H9 (cell line): ENCODE results near the gene LRRC55. TPM values are rescaled to one million over a fixed set of nuclear protein-coding genes. Genes with fewer than 3 reads are reported as not detected.

Source experiments
- DNase-seq: peaks from one replicate; pipeline ENCODE4 v3.0.0-alpha.2; 2017
- H2AFZ ChIP-seq: one replicate; pipeline ENCODE4 v1.6.1; 2013; ENCODE audit warnings: mild to moderate bottlenecking, low read length, control low read depth, moderate library complexity
- H2AK5ac ChIP-seq: 2 replicates; pipeline ENCODE4 v1.6.1; 2013; ENCODE audit warnings: low read length, control low read depth, mixed read lengths; ENCODE audit not compliant: insufficient read length
- H2BK120ac ChIP-seq: one replicate; pipeline ENCODE4 v1.6.1; 2013; ENCODE audit warnings: low read depth, mild to moderate bottlenecking, low read length, control low read depth, inconsistent platforms; ENCODE audit not compliant: poor library complexity, severe bottlenecking
- H2BK12ac ChIP-seq: 2 replicates; pipeline ENCODE4 v1.6.1; 2013; ENCODE audit warnings: low read length, control low read depth, mixed read lengths, low read depth; ENCODE audit not compliant: insufficient read length
- H2BK15ac ChIP-seq: 2 replicates; pipeline ENCODE4 v1.6.1; 2013; ENCODE audit warnings: low read depth, low read length, control low read depth
- H2BK20ac ChIP-seq: one replicate; pipeline ENCODE4 v1.6.1; 2013; ENCODE audit warnings: low read depth, mild to moderate bottlenecking, low read length, control low read depth, inconsistent platforms; ENCODE audit not compliant: poor library complexity, severe bottlenecking
- H2BK5ac ChIP-seq: 2 replicates; pipeline ENCODE4 v1.6.1; 2013; ENCODE audit warnings: low read length, control low read depth, mixed read lengths; ENCODE audit not compliant: insufficient read length
- H3K14ac ChIP-seq: 2 replicates; pipeline ENCODE4 v1.6.1; 2013; ENCODE audit warnings: low read length, control low read depth; ENCODE audit not compliant: insufficient read depth
- H3K18ac ChIP-seq: 2 replicates; pipeline ENCODE4 v1.6.1; 2013; ENCODE audit warnings: low read depth, mild to moderate bottlenecking, mixed read lengths, low read length, control low read depth; ENCODE audit not compliant: insufficient read length
- H3K23ac ChIP-seq: 2 replicates; pipeline ENCODE4 v1.6.1; 2013; ENCODE audit warnings: low read length, control low read depth, mixed read lengths, low read depth; ENCODE audit not compliant: insufficient read length
- H3K23me2 ChIP-seq: 2 replicates; pipeline ENCODE4 v1.6.1; 2013; ENCODE audit warnings: low read depth, mild to moderate bottlenecking, mixed read lengths, low read length, control low read depth; ENCODE audit not compliant: insufficient read length, poor library complexity, severe bottlenecking
- H3K27ac ChIP-seq: 2 replicates; pipeline ENCODE4 v1.5.1; 2013; ENCODE audit warnings: low read length, control low read depth, mixed read lengths, low read depth; ENCODE audit not compliant: insufficient read length
- H3K27me3 ChIP-seq: 2 replicates; pipeline ENCODE4 v1.6.1; 2013; ENCODE audit warnings: low read length, control low read depth, inconsistent platforms; ENCODE audit not compliant: insufficient read depth
- H3K4ac ChIP-seq: 2 replicates; pipeline ENCODE4 v1.6.1; 2013; ENCODE audit warnings: low read depth, mild to moderate bottlenecking, control low read depth, inconsistent platforms, low read length, moderate library complexity
- H3K4me1 ChIP-seq: 2 replicates; pipeline ENCODE4 v1.6.1; 2013; ENCODE audit warnings: low read length, control low read depth, inconsistent platforms; ENCODE audit not compliant: insufficient read depth
- H3K4me2 ChIP-seq: 2 replicates; pipeline ENCODE4 v1.6.1; 2013; ENCODE audit warnings: low read length, control low read depth, mixed read lengths; ENCODE audit not compliant: insufficient read length, insufficient read depth
- H3K56ac ChIP-seq: 2 replicates; pipeline ENCODE4 v1.6.1; 2013; ENCODE audit warnings: low read depth, mild to moderate bottlenecking, mixed read lengths, low read length, control low read depth; ENCODE audit not compliant: insufficient read length
- H3K79me1 ChIP-seq: 2 replicates; pipeline ENCODE4 v1.6.1; 2013; ENCODE audit warnings: low read depth, mild to moderate bottlenecking, moderate library complexity, low read length, control low read depth, inconsistent platforms; ENCODE audit not compliant: insufficient read depth, poor library complexity, severe bottlenecking
- H3K79me2 ChIP-seq: 2 replicates; pipeline ENCODE4 v1.6.1; 2013; ENCODE audit warnings: low read length, control low read depth, inconsistent platforms; ENCODE audit not compliant: insufficient read depth
- H3K9ac ChIP-seq: 2 replicates; pipeline ENCODE4 v1.6.1; 2013; ENCODE audit warnings: low read length, control low read depth, mixed read lengths; ENCODE audit not compliant: insufficient read length; ENCODE audit errors: extremely low read depth
- H3K9me3 ChIP-seq: one replicate; pipeline ENCODE4 v1.6.1; 2013; ENCODE audit warnings: low read depth, low read length, inconsistent platforms; ENCODE audit not compliant: control insufficient read depth
- H3T11ph ChIP-seq: one replicate; pipeline ENCODE4 v1.6.1; 2013; ENCODE audit warnings: mild to moderate bottlenecking, low read length, control low read depth, inconsistent platforms
- H4K20me1 ChIP-seq: one replicate; pipeline ENCODE4 v1.6.1; 2013; ENCODE audit not compliant: control insufficient read depth, insufficient read length, insufficient read depth
- H4K5ac ChIP-seq: 2 replicates; pipeline ENCODE4 v1.6.1; 2013; ENCODE audit warnings: low read depth, mild to moderate bottlenecking, mixed read lengths, low read length, control low read depth; ENCODE audit not compliant: insufficient read length
- H4K8ac ChIP-seq: replicated peaks from 2 replicates; pipeline ENCODE4 v1.6.1; 2013; ENCODE audit warnings: low read length, control low read depth, mixed read lengths, low read depth; ENCODE audit not compliant: insufficient read length
- H4K91ac ChIP-seq: 2 replicates; pipeline ENCODE4 v1.6.1; 2013; ENCODE audit warnings: low read depth, mild to moderate bottlenecking, moderate library complexity, mixed read lengths, low read length, control low read depth; ENCODE audit not compliant: insufficient read length
- H3K27ac Mint-ChIP-seq, 3 experiments: 2 replicates in 2 of 3; 3 replicates in 1 of 3; pipeline ENCODE4 v1.8.0; 2020 to 2021; ENCODE audit warnings: mixed read lengths in 3 of 3, mild to moderate bottlenecking in 1 of 3, moderate library complexity in 1 of 3
- H3K27me3 Mint-ChIP-seq: 2 replicates; pipeline ENCODE4 v1.8.0; 2021; ENCODE audit warnings: low read depth, mild to moderate bottlenecking, moderate library complexity, mixed read lengths
- H3K36me3 Mint-ChIP-seq, 3 experiments: 2 replicates in 2 of 3; 3 replicates in 1 of 3; pipeline ENCODE4 v1.8.0; 2020 to 2021; ENCODE audit warnings: low read depth in 3 of 3, mixed read lengths in 3 of 3; ENCODE audit not compliant: insufficient read depth in 1 of 3
- H3K4me1 Mint-ChIP-seq, 2 experiments: 2 replicates each; pipeline ENCODE4 v1.8.0; 2020; ENCODE audit warnings: mixed read lengths in 2 of 2
- H3K4me3 Mint-ChIP-seq, 2 experiments: 2 replicates in 1 of 2; 3 replicates in 1 of 2; pipeline ENCODE4 v1.8.0; 2020 to 2021; ENCODE audit warnings: mild to moderate bottlenecking in 2 of 2, mixed read lengths in 2 of 2, moderate library complexity in 1 of 2
- H3K9me3 Mint-ChIP-seq, 2 experiments: 2 replicates in 1 of 2; 3 replicates in 1 of 2; pipeline ENCODE4 v1.8.0; 2020; ENCODE audit warnings: mild to moderate bottlenecking in 2 of 2, mixed read lengths in 2 of 2, moderate library complexity in 1 of 2
- WGBS: extraction: QIAGEN DNeasy Blood & Tissue Kit; methylation state at CpG from one replicate; pipeline ENCODE4 v1.1.7; 2013; ENCODE audit warnings: missing lambda C conversion rate, low lambda C conversion rate, mixed read lengths; ENCODE audit not compliant: insufficient read length; ENCODE audit errors: extremely low coverage; 5-methylcytosine and 5-hydroxymethylcytosine counted together
- total RNA-seq: library from RNA; stranded (reverse); gene quantifications from 2 replicates; pipeline ENCODE4 v1.2.1, GENCODE V29; 2021
- TF ChIP-seq, protein P1 (sequence below): fragments of 200-600 bp; sonication (generic); conservative IDR thresholded peaks from 3 replicates; pipeline ENCODE4 v1.8.0; 2021; ENCODE audit warnings: antibody characterized with exemption, mild to moderate bottlenecking

The LRRC55 gene
- total RNA-seq, 1 experiment from 2014 or later = 1.0 TPM

DNA sequence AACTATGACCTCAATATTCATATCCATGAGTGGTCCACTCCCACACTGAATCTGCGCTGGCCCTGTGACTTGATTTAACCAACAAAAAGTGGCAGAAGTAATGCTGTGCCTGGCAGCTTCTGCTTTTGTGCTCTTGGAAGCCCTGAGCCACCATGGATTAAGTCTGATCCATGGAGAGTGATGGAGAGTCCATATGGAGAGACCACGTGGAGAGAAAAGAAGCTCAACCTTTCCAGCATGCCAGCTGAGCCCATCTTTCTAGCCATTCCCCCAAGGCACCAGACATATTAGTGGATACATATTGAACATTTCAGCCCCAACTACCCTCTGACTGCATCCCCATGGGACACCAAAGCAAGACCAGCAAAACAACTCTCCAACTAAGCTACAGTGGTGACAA, 16.0 kb downstream of the LRRC55 start:
- Histone ChIP-seq H3K23ac (no peak overlapping the region), H3K56ac (no peak overlapping the region), H4K91ac (no peak overlapping the region), H3K27ac (no peak overlapping the region), H2BK12ac (no peak overlapping the region), H3K14ac (no peak overlapping the region), H3K18ac (no peak overlapping the region), H3K79me2 (no peaks in the 10 kb centered on the region), H2BK15ac (no peak overlapping the region), H3K4me2 (no peak overlapping the region), H3K27me3 (no peaks in the 10 kb centered on the region; the same call in 1 of the 2 replicates), H3T11ph (no peak overlapping the region), H2BK5ac (no peak overlapping the region), H3K4me1 (no peaks in the 10 kb centered on the region), H2AFZ (no peak overlapping the region), H4K5ac (no peak overlapping the region), H3K9ac (no peak overlapping the region), H2BK120ac (no peak overlapping the region), H3K9me3 (no peaks in the 10 kb centered on the region), H3K4ac (no peak overlapping the region), H3K79me1 (no peaks in the 10 kb centered on the region), H4K20me1 (no peaks in the 10 kb centered on the region), H2AK5ac (no peak overlapping the region), H3K23me2 (no peaks in the 10 kb centered on the region), H4K8ac (no peak overlapping the region), H2BK20ac (no peak overlapping the region)
- no CpG with 5 or more reads among the region's 2 CpGs for WGBS
- peaks cover 8 to 11% of the 10 kb centered on the region in 2 experiments for H3K4me1 Mint-ChIP-seq
- no peaks in the 10 kb centered on the region for H3K36me3 Mint-ChIP-seq
- H3K4me3 Mint-ChIP-seq = no peak overlapping the region
- no peak overlapping the region for H3K27ac Mint-ChIP-seq
- no peaks in the 10 kb centered on the region; a peak in 2 of 5 replicates for H3K9me3 Mint-ChIP-seq
- TF ChIP-seq, protein P1, sequence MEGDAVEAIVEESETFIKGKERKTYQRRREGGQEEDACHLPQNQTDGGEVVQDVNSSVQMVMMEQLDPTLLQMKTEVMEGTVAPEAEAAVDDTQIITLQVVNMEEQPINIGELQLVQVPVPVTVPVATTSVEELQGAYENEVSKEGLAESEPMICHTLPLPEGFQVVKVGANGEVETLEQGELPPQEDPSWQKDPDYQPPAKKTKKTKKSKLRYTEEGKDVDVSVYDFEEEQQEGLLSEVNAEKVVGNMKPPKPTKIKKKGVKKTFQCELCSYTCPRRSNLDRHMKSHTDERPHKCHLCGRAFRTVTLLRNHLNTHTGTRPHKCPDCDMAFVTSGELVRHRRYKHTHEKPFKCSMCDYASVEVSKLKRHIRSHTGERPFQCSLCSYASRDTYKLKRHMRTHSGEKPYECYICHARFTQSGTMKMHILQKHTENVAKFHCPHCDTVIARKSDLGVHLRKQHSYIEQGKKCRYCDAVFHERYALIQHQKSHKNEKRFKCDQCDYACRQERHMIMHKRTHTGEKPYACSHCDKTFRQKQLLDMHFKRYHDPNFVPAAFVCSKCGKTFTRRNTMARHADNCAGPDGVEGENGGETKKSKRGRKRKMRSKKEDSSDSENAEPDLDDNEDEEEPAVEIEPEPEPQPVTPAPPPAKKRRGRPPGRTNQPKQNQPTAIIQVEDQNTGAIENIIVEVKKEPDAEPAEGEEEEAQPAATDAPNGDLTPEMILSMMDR = no peak
- H3K27me3 Mint-ChIP-seq = no peaks in the 10 kb centered on the region; the same call in 1 of the 2 replicates
- DNase-seq = no peak
